ENCODE results near the gene CREBL2.

DNA sequence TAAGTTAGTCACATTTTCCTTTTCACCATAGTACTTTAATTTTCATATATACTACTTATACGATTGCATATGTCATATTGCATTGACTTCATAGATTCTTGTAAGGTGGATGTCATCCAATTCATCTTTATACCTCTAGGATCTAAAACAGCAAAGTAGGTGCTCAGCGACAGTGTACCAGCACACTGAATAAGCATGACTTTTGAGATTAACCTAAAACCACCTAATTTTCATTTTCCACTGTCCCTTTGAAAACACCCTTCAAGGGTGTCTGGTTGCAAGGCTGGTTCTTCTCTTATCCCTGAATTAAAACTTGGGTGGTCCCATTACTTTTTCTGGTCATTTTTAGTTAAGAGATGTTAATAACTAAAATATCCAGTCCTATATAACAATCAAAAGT, 79.9 kb downstream of the CREBL2 start:
- no peak for TF ChIP-seq NFRKB (IDR thresholded peaks at IDR 0.05)
- TF ChIP-seq BHLHE40 (IDR thresholded peaks at IDR 0.05; ENCODE audit: borderline replicate concordance) = no peak
- TF ChIP-seq TARDBP (IDR thresholded peaks at IDR 0.05) = no peak
- no peak for TF ChIP-seq ZNF384 (IDR thresholded peaks at IDR 0.05)
- no peak for TF ChIP-seq ELF4 (IDR thresholded peaks at IDR 0.05)
- TF ChIP-seq LEF1 (IDR thresholded peaks at IDR 0.05; ENCODE audit: borderline replicate concordance) = no peak
- no peak for TF ChIP-seq FOXA1 (IDR thresholded peaks at IDR 0.05)
- TF ChIP-seq SUZ12 (IDR thresholded peaks at IDR 0.05) = no peak
- TF ChIP-seq ARNT (IDR thresholded peaks at IDR 0.05) = no peak
- TF ChIP-seq SP1 (IDR thresholded peaks at IDR 0.05) = no peak
- no peak for TF ChIP-seq FOXM1 (IDR thresholded peaks at IDR 0.05; ENCODE audit: borderline replicate concordance)

Measured in HEK293T (cell line).